ENCODE data around the gene ACTA1.
A peak's percentile ranks its signal among the peaks of the same experiment; 100 is the strongest.
"Not testable (repeated sequence)": the region's sequence is repeated elsewhere in the genome, so short reads cannot be mapped to it uniquely, and the experiment has no call there.

The ACTA1 gene

DNA sequence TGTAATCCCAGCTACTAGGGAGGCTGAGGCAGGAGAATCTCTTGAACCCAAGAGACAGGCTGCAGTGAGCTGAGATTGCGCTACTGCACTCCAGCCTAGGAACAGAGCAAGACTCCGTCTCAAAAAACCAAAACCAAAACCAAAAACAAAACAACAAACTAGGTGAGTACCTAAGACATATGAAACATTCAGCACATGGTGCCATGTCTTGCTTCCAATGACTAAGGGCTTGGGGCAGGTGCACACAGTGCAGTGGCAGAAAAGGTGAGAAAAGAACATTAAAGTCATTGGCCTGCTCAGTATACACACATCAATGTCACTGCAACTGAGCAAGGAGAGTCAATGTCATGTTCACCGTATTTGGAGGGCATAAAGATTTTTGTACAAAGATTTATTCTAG, 4.1 kb upstream of the ACTA1 start:
- DNase-seq = no peak

DNA sequence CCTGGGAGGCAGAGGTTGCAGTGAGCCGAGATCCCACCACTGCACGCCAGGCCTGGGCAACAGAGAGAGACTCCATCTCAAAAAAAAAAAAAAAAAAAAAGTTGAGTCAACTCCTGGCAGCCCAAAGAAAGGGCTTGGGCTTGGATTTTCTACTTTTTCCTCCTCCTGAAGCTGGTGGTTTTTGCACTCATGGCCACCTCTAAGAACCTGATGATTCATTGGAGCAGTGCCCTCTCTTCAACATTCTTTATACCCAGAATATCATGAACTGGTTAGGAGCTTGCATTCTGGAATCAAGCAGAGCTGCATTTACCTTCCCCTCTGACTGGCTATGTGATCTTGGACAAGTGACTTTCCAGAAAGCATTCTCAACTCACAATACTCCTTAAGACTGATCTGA, 3.5 kb upstream of the ACTA1 start:
- no peak for DNase-seq

- no peak for DNase-seq
Measured at GRCh38 chr1:229436201-229436600, 2.3 kb upstream of the ACTA1 start.

- peak; percentile 46 for DNase-seq
Measured at GRCh38 chr1:229434641-229435051, 752 bp upstream of the ACTA1 start.

GRCh38 chr1:229433364-229434004, 410 bp downstream of the ACTA1 start:
- peak; percentile 30 for DNase-seq

GRCh38 chr1:229432905-229433304, 989 bp downstream of the ACTA1 start:
- DNase-seq = peak; percentile 12

GRCh38 chr1:229432116-229432461, 1.8 kb downstream of the ACTA1 start:
- DNase-seq = peak; percentile 52

GRCh38 chr1:229431284-229432115, 2.4 kb downstream of the ACTA1 start:
- peak; percentile 24 for DNase-seq

GRCh38 chr1:229430761-229431283, 3.1 kb downstream of the ACTA1 start:
- peak; percentile 84 for DNase-seq

DNA sequence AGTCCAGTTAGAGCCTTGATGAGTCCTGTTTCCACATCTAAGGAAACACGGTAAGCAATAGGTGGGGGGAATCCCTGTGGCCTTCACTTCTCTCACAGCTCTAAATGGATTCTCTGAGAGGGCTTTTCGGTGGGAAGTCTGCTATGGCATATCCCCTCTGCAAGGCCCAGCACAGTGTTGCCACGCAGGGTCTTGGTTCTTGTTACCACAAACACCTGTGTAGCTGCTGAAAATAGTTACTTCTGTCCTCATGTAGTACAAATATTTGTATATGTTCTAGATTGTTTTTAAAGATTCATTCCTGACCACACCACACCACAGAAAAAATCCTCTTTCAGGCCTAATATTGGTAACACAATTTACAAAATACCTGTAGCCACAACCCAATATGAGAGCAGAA, 5.6 kb downstream of the ACTA1 start:
- no peak for DNase-seq

DNA sequence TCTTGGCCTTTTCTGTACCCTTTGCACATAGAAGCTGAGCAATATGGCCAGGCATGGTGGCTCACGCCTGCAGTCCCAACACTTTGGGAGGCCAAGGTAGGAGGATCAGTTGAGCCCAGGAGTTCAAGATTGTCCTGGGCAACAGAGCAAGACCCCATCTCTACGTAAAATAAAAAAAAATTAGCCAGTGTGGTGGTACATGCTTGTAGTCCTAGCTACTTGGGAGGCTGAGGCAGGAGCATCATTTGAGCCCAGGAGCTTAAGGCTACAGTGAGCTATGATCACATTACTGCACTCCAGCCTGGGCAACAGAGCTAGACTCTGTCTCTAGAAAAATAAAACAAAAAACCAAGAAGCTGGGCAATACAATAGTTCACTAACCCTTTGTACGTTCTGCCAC, 6.3 kb downstream of the ACTA1 start:
- no peak for DNase-seq

DNA sequence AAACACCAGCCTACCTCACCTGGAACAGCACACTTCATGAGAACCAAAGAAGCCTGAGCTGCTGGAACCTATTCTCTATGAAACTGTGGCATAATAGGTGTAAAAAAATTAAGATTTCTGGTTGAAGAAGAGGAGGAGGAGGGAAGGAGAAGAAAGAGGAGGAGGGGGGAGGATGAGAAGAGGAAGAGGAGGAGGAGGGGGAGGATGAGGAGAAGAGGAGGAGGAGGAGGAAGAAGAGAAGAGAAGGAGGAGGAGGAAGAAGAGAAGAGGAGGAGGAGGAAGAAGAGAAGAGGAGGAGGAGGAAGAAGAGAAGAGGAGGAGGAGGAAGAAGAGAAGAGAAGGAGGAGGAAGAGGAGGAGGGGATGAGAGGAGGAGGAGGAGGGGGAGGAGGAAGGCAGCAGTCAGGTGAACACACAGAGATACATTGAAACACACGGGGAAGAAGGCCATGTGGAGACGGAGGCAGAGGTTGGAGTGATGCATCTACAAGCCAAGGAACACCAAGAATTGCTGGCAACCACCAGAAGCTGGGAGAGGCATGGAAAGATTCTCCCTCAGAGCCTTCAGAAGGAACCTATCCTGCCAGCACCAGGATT, 8.2 kb downstream of the ACTA1 start:
- DNase-seq = no peak

GRCh38 chr1:229420765-229421164, 13.1 kb downstream of the ACTA1 start:
- DNase-seq = peak; percentile 17

GRCh38 chr1:229420224-229420623, 13.7 kb downstream of the ACTA1 start:
- no peak for DNase-seq

DNA sequence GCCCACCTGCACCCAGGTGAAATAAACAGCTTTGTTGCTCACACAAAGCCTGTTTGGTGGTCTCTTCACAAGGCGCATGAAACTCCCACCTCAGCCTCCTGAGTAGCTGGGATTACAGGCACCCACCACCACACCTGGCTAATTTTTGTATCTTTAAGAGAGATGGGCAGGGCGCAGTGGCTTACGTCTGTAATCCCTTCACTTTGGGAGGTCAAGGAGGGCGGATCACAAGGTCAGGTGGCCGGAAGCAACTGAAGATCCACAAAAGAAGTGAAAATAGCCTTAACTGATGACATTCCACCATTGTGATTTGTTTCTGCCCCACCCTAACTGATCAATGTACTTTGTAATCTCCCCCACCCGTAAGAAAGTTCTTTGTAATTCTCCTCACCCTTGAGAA, 15.3 kb downstream of the ACTA1 start:
- not testable (repeated sequence) for DNase-seq

GRCh38 chr1:229412810-229413209, 21.1 kb downstream of the ACTA1 start:
- not testable (repeated sequence) for DNase-seq

- no peak for DNase-seq
Measured at GRCh38 chr1:229412056-229412455, 21.8 kb downstream of the ACTA1 start.

GRCh38 chr1:229411434-229412055, 22.3 kb downstream of the ACTA1 start:
- DNase-seq = no peak

- peak; percentile 78 for DNase-seq
Measured at GRCh38 chr1:229410692-229411433, 23.0 kb downstream of the ACTA1 start.

DNA sequence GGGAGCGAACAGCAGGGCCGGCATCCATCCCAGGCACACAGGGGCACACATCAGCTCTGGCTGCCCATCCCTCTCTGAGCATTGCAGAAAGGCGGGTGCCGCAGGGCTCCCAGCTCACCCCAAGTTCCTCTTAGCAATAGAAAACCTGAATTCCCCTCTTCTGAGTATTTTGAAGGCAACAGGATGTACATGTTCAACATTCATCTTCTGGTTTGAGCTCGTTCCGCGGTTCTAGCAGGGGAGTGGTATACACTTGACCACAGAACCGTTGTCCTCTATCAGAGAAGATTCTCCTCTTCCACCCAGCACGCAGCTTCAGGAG, 23.6 kb downstream of the ACTA1 start:
- no peak for DNase-seq

DNA sequence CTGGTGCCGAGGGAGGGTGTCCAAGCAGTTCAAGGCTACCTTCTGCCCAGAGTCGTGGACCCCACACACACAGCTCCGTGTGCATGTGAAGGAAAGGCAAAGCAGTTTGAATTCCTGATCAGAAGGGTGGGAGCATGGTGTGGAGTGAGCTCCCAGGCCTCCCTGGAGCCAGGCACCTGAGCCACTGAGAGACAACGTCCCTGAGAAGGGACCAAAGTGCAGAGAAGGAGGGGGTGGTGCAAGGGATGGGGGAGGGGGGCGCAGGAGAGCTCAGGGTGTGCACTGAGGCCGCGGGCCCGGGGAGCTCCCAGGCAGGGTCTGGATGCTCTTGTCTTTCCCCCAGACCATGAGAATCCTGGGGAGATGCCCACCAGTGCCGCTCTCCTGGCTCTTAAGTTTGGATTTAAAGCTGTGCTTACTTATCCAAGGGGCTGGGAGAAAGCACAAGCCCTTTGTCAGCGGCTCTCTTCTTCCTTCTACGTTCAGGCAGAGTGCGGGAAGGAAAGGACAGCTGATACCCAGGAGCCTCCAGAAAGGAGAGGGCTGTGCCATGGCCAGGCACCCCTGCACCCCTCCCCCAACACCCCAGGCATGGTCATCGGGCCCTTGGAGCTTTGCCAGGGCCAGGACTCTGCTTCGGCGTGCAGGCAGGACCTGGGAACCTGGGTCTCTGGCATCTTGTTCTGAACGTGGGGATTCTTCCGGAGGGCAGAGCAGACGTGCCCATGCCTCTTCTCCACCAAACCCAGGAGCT, 24.1 kb downstream of the ACTA1 start:
- peak; percentile 32 for DNase-seq

- DNase-seq = peak; percentile 59
Measured at GRCh38 chr1:229408458-229409037, 25.3 kb downstream of the ACTA1 start.
